NCI-H446 (cell line): ENCODE data around the gene CABLES2.

ENCODE experiments used
- DNase-seq, 2 experiments: peaks; one replicate each; lab custom pipeline; 2025; lab: John Stamatoyannopoulos, UW

The CABLES2 gene

DNA sequence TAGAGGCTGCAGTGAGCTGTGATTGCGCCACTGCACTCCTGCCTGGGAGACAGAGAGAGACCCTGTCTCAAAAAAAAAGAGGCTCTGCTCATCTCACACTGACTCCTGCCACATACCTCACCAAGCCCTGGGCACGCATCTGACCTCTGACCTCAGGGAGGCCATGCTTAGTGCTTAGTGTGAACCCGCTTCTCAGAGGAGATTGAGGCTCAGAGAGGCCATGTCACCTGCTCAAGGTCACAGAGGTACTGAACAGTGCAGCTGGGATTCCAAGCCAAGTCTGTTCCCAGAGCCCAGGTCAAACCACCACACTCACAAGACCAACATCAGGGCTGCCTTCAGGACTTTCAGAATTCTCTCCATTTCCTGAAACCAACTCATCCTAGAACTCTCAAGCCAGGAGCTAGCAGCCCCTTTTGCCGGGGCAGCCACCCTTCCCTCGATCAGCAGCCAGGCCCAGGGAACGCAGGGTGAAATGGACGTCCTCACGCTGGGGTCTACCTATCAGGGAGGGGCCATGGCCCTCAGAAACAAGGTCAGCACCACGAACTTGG is 2.9 kb downstream of the CABLES2 start:
- DNase-seq = no peak

DNA sequence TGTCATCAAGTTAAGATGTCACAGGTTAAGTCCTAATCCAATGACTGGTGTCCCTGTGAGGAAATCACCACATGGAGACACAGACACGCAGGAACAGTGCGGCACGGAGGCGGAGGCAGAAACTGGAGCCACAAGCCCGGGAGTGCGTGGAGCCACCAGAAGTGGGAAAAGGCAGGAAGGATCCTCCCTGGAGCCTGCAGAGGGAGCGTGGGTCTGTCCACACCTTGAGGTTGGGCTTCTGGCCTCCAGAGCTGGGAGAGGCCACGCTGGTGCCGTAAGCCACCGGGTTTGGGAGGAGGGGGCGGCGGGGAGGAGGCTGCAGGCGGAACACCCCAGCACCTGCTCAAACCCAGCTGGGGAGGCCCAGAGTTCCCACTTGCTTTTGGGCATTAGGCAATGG is 3.8 kb downstream of the CABLES2 start:
- DNase-seq = no peak

- DNase-seq = no peak
Observed at GRCh38 chr20:62402456-62403150, 4.5 kb downstream of the CABLES2 start.

- no peak for DNase-seq
Observed at GRCh38 chr20:62401331-62401779, 5.7 kb downstream of the CABLES2 start.

DNA sequence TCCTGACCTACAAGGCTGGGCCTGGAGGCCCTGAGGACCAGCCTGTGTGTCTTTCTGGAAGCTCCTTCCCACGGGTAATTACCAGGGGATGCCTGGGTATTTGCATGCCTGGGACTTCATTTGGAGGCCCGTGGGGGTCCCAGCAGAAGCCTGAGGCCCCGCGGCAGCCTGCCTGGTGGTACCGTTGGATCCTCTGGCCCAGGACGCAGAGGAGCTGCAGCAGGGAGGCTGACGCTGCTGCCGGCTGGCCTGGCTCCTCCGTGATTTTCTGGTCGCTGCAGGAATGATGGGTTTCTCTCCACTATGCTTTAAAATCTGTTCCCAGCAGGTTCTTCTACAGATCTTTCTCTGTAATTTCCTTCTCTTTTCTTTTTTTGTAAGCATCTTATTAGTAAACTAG is 6.5 kb downstream of the CABLES2 start:
- DNase-seq = no peak

DNA sequence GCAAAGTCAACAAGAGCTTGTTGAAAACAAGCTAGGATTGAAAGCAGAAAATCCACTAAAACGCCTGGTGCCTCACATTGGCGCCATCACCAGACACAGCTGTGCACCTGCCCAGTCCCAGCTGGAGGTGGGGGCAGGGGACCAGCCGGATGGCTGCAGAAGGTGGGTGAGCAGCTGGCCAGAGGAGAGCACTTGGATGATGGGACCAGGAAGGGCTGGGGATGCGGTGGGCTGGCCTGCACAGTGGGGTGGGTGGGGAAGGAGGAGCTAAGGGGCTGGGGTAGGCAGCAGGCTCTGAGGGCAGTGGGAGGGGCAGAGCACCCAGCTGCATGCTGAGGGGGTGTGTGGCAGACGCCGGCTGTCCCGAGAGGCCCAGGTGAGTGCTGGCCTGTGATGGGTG is 7.1 kb downstream of the CABLES2 start:
- DNase-seq = no peak

DNA sequence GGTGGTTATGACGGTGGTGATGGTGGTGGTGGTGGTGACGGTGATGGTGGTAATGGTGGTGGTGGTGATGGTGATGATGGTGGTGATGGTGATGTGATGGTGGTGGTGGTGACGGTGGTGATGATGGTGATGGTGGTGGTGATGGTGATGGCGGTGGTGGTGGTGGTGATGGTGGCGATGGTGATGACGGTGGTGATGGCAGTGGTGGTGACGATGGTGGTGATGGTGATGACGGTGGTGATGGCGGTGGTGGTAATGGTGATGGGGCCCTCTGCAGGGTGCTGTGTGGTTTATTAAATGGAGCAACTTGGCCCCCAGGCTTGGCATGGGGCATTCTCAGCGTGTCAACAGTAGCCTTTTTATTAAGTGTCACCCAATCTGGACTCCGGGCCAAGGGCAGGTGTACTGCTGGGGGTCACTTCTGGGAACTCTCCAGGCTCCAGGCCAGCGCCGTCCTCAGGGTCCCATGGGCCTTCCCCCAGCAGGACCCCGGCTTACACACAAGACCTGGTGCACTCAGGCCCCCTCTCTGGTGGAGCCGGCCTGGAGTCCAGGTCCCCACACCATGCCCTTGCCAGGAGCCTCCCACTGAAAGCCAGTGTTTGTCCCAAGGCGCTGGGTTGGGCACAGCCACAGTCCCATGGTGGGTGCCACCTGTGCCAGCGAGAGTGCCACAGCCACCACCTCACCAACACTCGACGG is 8.8 kb downstream of the CABLES2 start:
- no peak for DNase-seq

DNA sequence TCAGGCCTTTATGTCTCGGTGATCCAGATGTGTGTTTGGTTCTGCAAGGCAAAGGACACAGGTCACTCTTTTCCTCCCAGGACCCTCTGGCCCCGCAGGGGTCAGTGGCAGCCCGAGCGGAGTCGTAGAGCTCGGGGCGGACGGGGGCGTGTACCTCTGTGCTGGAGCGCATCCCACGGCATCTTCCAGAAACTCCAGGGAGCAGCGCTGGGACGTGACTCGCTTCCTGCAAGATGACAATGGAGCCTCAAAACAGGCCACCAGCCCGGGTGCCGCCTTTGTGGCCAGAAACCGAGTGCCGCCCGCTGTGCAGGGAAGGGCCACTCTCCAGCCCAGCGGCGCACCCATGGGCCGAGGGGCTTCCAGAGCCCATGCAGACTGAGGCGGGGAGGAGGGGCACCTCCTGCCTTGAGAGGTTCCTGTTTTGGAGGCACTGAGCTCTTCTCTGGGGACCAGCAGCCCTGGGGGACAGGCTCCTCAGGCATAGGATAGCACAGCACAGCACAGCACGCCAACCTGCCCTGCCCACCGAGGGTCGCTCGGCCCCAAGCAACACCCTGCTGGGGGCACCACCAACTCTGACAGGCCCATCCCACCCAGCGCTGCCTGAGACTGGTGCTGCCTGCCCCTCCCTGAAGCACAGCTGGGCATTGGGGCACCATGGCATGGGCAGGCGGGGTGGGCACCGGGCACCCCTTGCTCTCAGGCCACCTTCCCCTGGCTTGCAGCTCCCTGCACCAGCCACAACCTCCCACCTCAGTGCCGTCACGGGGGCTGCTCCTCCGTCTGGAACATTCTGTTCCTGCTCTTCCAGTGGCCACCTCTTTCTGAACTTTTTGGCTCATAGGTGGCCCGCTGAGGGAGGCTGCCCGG is 10.5 kb downstream of the CABLES2 start:
- DNase-seq = no peak

DNA sequence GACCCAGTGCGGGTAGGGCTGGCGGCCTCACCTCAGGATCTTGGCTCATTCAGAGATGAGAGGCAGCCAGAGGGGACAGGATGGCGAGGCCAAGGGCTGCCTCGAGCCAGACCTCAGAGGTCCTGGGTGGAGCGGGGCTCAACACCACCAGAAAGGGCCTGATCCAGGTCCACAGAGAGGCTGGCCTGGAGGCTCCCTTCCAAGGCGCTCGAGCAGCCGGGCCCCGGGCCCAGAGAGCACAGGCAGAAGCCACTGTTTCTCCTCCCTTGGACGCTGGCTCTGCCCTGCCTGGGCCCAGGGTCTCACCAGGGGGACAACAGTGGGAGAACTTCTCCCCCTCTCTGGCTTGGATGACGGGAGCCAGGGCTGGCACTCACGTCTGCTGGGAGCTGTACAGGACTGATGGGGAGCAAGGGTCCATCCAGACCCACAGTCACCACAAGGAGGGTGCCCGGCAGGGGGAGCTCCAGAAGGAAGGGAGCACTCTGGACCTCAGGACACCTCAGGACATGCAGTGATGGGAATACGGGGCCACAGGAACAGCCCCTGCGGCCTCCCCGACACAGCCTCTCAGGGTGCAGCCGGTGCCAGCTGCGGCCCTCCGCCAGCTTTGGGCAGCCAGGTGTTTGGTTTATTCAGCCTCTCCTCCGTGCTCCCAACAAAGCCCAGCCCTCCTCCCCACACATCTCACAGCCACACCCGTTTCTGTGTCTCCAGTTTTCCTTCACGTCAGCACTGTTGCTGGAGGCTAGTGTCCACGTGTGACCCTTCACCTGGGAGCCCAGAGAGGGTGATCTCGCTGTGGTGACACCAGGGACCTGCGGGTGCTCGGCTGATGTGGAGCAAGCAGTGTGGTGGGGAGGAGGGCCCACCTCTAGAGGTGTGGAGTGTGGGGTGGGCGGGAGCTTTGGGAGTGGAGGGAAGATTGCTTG is 11.5 kb downstream of the CABLES2 start:
- no peak for DNase-seq

DNA sequence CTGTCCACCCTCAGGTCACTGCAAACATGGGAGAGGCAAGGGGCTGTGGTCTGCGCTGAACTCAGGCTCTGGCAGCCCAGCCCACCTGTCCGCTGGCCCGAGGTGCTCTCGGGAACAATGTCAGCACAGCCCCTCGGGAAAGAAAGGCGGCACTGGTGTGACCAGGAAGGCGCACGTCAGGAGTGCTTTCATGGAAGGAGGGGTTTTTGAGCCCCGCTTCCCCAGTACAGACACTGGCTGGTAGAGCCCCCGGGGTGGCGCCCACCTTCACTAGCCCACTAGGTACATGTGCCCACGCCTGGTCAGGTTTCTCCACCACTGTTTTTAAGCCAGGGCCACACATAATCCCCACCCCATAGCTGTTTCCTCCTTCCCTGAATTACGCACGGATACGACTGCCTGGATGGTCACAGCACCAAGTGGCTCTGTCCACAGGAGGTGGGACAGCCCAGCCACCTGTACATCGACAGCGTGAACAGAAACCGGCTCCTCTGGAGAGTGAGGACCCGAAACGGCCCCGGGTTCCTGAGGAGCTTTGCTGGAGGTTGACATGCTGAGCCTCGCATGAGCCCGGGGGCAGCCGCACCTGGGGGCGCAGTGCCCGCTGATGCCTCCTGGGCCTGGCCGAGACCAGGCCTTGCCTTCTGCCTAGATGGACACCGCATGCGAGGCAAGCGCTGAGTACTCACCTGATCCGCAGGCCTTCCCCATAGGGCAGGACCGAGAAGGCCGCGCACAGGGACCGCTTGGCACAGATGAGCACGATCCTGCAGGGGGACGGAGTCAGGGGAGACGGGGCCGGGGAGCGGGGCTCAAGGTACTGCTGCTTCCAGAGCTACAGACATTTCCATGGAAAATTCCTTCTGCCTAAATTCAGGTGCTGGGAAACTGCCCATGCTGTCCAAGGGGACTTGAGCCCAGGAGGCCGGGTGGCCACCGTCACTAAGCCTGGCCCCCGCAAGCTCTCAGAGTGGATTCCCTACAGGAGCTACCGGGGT is 12.5 kb downstream of the CABLES2 start:
- no peak for DNase-seq

DNA sequence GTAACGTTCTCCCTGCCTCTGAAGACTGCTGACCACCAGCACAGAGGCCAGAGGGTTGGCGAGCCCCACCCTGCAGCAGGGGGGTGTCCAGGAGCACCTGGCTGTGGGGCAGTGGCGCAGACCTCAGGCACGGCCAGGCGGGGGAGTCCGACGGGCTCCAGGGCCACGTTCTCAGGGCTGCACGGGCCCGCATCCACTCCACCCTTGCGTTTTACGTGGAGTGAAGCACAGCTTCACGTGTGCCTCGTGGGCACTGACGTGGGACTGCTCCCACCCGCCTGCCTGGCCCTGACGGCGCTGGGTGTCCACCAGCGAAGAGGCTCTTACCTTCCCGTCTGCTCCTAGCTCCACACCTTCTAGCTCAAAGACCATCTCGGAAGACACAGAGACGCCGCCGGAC is 13.3 kb downstream of the CABLES2 start:
- no peak for DNase-seq

DNA sequence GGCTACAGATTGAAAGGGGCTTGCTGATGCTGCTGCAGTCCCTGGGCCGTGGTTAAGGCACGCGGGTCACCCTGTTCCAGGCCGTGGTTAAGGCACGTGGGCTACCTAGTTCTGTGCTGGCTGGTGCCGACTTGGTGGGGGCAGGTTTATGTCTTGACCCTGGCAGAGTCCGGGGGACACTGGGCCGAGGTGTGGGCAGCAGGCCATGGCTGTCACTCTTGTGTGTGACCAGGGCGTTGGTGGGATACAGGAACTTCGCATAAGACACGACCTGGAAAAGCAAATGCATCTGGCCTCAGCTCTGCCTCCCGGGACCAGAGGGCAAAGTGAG is 13.8 kb downstream of the CABLES2 start:
- DNase-seq = no peak

DNA sequence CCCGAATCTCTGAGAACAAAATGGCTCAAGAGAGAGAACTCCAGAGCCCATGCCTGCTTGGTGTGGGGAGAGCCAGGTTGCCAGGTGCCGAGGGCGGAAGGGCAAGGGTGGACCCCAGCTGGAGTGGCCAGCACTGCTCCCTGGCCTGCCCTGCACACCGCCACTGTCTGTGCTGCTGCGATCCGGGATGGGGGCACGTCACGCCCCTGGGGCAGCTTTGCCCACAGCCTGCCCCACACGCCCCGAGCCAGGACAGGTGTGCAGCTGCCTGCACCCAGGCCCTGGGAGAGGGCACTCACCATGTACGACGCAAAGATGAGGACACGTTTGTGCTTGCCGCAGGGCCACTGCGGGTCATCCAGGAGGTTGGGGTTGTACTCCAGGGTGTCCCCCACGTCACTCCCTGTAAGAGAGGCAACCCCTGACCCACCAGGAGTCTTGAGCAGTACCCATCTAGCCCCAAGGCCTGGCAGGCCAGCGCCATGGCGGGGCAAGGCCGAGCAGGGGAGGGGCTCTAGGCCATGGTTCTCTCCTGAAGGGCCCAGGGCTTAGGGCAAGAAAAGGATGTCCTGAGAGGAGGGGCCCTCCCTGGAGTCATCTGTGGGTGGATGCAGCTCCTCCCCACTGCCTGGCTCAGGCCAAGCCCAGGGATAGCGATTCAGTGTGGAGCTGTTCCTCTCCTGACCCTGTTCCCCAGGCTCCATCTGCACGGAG is 14.3 kb downstream of the CABLES2 start:
- no peak for DNase-seq

DNA sequence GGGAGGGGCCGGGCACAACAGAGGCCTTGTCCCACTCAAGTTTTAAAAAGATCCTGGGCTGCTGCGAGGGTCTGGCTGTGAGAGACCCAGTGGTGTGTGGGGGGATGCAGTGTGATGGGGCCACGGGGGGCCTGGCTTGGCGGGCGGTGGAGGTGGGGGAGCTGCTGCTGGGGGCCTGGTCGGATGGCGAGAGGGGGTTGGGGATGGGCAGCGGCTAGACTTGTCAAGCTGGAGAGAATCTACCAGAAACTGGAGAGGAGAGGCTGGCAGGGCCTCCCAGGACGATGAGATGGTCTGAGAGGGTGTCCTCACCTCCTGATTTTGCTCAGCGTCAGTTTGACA is 15.0 kb downstream of the CABLES2 start:
- no peak for DNase-seq

GRCh38 chr20:62391165-62392076 is 15.7 kb downstream of the CABLES2 start:
- no peak for DNase-seq

- no peak for DNase-seq
Observed at GRCh38 chr20:62390317-62391164, 16.5 kb downstream of the CABLES2 start.

GRCh38 chr20:62389601-62390087 is 17.4 kb downstream of the CABLES2 start:
- no peak for DNase-seq
